Caco-2 (cell line): ENCODE data around the gene IFT20. TPM values are rescaled to one million over a fixed set of nuclear protein-coding genes. Genes with fewer than 3 reads are reported as not detected.
A peak's percentile ranks its signal among the peaks of the same experiment; 100 is the strongest.

ENCODE experiments used
- BruUV-seq: library from RNA; stranded (reverse); fragments of 400-500 nt; replicated peaks from 2 replicates; lab custom pipeline; 2021; lab: Mats Ljungman, UMichigan
- CTCF ChIA-PET: fragments of 300-600 bp; sonication (Branson Sonifier 250); formaldehyde crosslinking; loops from one replicate; lab custom pipeline; 2022; ENCODE audit warnings: antibody characterized with exemption; lab: Charles Lee
- POLR2A ChIA-PET: fragments of 300-600 bp; sonication (Branson Sonifier 250); formaldehyde crosslinking; loops from one replicate; lab custom pipeline; 2022; ENCODE audit warnings: antibody characterized with exemption; lab: Charles Lee
- DNase-seq, 2 experiments: peaks; one replicate each; pipeline versions ENCODE4 v3.0.0 to v3.0.0-alpha.2; 2020 to 2022
- H3K27me3 ChIP-seq: replicated peaks from 2 replicates; pipeline ENCODE4 v1.6.0; 2011; ENCODE audit warnings: low read length; ENCODE audit not compliant: control insufficient read depth, insufficient read depth
- H3K36me3 ChIP-seq: 2 replicates; pipeline ENCODE4 v1.5.1; 2011; ENCODE audit warnings: low read length; ENCODE audit not compliant: control insufficient read depth, insufficient read depth
- H3K4me1 ChIP-seq: fragments of 250-450 bp; sonication (Bioruptor Pico); 2 replicates; pipeline ENCODE4 v1.5.1; 2020; ENCODE audit warnings: mild to moderate bottlenecking
- H3K4me3 ChIP-seq: 2 replicates; pipeline ENCODE4 v1.5.1; 2011; ENCODE audit warnings: low read depth, mild to moderate bottlenecking, control low read depth, low read length
- H3K9me3 ChIP-seq: fragments of 250-450 bp; sonication (Bioruptor Pico); 2 replicates; pipeline ENCODE4 v1.5.1; 2020; ENCODE audit warnings: mild to moderate bottlenecking, moderate library complexity
- H3K27ac Mint-ChIP-seq: one replicate; pipeline ENCODE4 v1.8.0; 2022; ENCODE audit warnings: mixed read lengths; ENCODE audit not compliant: unreplicated experiment
- H3K27me3 Mint-ChIP-seq: one replicate; pipeline ENCODE4 v1.8.0; 2022; ENCODE audit warnings: mixed read lengths; ENCODE audit not compliant: insufficient read depth, unreplicated experiment
- H3K36me3 Mint-ChIP-seq: one replicate; pipeline ENCODE4 v1.8.0; 2022; ENCODE audit warnings: mild to moderate bottlenecking, mixed read lengths; ENCODE audit not compliant: insufficient read depth, unreplicated experiment
- H3K4me1 Mint-ChIP-seq: one replicate; pipeline ENCODE4 v1.8.0; 2022; ENCODE audit warnings: low read depth, mixed read lengths; ENCODE audit not compliant: unreplicated experiment
- H3K4me3 Mint-ChIP-seq: one replicate; pipeline ENCODE4 v1.8.0; 2022; ENCODE audit warnings: mild to moderate bottlenecking, moderate library complexity, mixed read lengths; ENCODE audit not compliant: unreplicated experiment
- H3K9me3 Mint-ChIP-seq: one replicate; pipeline ENCODE4 v1.8.0; 2022; ENCODE audit warnings: mixed read lengths; ENCODE audit not compliant: unreplicated experiment
- CTCF ChIP-seq, 2 experiments: fragments of 200-600 bp in 1 of 2; IDR thresholded peaks; 1 replicate in 1 of 2; 2 replicates in 1 of 2; pipeline versions ENCODE4 v1.5.1 to v1.8.0; 2011 to 2022; ENCODE audit warnings: antibody characterized with exemption in 1 of 2, control low read depth in 1 of 2, inconsistent platforms in 1 of 2, low read depth in 1 of 2, low read length in 1 of 2, mild to moderate bottlenecking in 1 of 2, moderate library complexity in 1 of 2; ENCODE audit not compliant: insufficient read depth in 1 of 2, severe bottlenecking in 1 of 2, unreplicated experiment in 1 of 2
- intact Hi-C: fragments of 100-400 bp; cut with micrococcal nuclease; formaldehyde crosslinking; loops from one replicate; pipeline ENCODE4 v1.10.0; 2022; ENCODE audit not compliant: unreplicated experiment
- total RNA-seq: library from RNA; stranded (reverse); gene quantifications from 2 replicates; pipeline ENCODE4 v1.2.3, GENCODE V29; 2022

IFT20 gene
- total RNA-seq, 1 experiment from 2014 or later: 89.9 TPM

DNA sequence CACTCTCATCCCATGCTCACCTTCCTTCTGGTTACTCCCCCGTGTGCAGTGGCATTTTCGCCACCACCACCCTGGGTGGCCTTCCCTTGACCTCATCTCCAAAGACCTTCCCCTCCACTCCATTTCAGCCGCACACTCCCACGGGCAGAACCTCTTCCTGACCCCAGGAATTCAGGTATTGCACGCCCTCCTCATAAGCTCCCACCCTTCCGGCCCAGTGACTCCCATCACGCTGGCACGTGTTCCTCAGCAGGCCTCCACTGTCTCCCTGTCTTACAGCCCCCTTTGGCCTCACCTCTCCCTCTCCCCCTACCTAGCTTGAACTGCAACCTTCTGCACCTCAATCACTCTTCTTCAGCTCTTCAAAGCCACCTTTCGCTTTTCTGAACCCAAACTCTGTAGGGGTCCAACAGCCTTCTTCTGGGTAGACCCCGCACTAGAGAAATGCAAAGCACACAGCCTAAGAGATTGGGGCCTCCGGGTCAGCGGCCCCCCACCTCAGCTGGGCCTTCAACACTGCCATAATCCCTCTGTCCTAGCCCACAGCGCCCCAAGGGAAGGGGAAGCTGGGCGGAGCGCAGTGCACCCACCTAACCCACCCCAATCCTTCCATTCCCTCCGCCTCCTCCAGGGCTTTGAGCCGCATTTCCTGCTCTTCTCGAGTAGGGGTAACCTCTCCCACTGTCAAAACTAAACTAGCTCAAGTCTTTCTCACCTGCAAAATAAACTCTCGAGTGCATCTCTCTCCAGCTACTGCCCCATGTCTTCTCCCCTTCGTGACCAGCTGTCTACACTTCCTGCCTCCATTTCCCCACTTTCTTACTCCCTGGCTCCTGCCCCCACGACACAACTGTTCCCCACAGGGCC is 17.9 kb downstream of the IFT20 start:
- Mint-ChIP-seq H3K27me3 (no peaks in the 10 kb centered on the region), H3K4me1 (peaks cover 38% of the 10 kb centered on the region), H3K4me3 (peak overlapping the region; percentile 76), H3K36me3 (peaks cover 26% of the 10 kb centered on the region), H3K9me3 (no peaks in the 10 kb centered on the region), H3K27ac (peak overlapping the region; percentile 43)
- no peak for DNase-seq
- Histone ChIP-seq H3K4me3 (peak overlapping the region; percentile 67), H3K9me3 (no peaks in the 10 kb centered on the region), H3K27me3 (no peaks in the 10 kb centered on the region), H3K36me3 (peaks cover 1% of the 10 kb centered on the region; the same call in 1 of the 2 replicates), H3K4me1 (peaks cover 16% of the 10 kb centered on the region)
- intact Hi-C loops: no loop called here
- no peak for TF ChIP-seq CTCF (IDR thresholded peaks at IDR 0.05; ENCODE audit: insufficient read depth in 1 of 2, low read depth in 1 of 2, low read length in 1 of 2, severe bottlenecking in 1 of 2, unreplicated experiment in 1 of 2)
- BruUV-seq: no TSS peak
- ChIA-PET CTCF (interaction anchor here (0.6 to 3.5 kb wide), 8 partner anchors 13 to 424 kb away, joined by 3 to 34 read pairs (median 4); partner anchors contain the start of genes IFT20, POLDIP2 and TNFAIP1), POLR2A (interaction anchor here (0.9 to 4.6 kb wide), 5 partner anchors 18 to 428 kb away, joined by 3 to 75 read pairs (median 7); partner anchors contain the start of genes IFT20, POLDIP2 and TNFAIP1)

- H3K27me3 Mint-ChIP-seq: no peaks in the 10 kb centered on the region
- Histone ChIP-seq H3K4me1 (peaks cover 11% of the 10 kb centered on the region), H3K9me3 (no peaks in the 10 kb centered on the region), H3K36me3 (peaks cover 1% of the 10 kb centered on the region; the same call in 1 of the 2 replicates), H3K27me3 (no peaks in the 10 kb centered on the region), H3K4me3 (no peak overlapping the region)
- BruUV-seq: no TSS peak
- peaks cover 17% of the 10 kb centered on the region for H3K36me3 Mint-ChIP-seq
- TF ChIP-seq CTCF (IDR thresholded peaks at IDR 0.05; ENCODE audit: insufficient read depth in 1 of 2, low read depth in 1 of 2, low read length in 1 of 2, severe bottlenecking in 1 of 2, unreplicated experiment in 1 of 2): no peak
- POLR2A ChIA-PET: no interaction called here
- H3K4me3 Mint-ChIP-seq: no peak overlapping the region
- no peaks in the 10 kb centered on the region for H3K9me3 Mint-ChIP-seq
- peaks cover 35% of the 10 kb centered on the region for H3K4me1 Mint-ChIP-seq
- no peak overlapping the region for H3K27ac Mint-ChIP-seq
- intact Hi-C loops: no loop called here
- DNase-seq: no peak
- CTCF ChIA-PET: no interaction called here
These were observed 19.2 kb downstream of the IFT20 start for GRCh38 chr17:28315846-28316705.

DNA sequence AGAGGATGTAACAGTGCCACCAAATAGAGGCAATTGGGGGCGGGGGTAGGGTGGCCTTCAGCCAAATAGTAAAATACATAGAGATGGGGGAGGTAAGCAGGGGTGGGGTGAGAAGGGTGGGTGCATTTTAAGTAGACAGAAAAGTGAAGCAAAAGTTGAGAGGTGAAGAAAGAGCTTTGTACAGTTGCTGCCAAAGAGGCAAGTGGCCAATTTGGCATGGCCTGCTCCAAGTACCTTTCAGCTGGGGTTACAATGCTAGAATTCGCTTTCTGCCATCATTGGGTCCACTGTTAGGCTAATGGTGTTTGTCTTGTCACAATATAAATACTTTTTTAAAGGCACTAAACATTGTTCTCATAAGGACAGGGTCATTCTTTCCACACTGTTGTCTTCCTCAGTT is 21.4 kb downstream of the IFT20 start:
- Histone ChIP-seq H3K4me3 (no peak overlapping the region), H3K9me3 (no peaks in the 10 kb centered on the region), H3K27me3 (no peaks in the 10 kb centered on the region), H3K36me3 (no peaks in the 10 kb centered on the region), H3K4me1 (no peaks in the 10 kb centered on the region)
- no peak overlapping the region for H3K27ac Mint-ChIP-seq
- ChIA-PET CTCF (interaction anchor here (0.7 kb wide), 1 partner anchor 109 kb away, joined by 3 read pairs; no protein-coding TSS in a partner anchor), POLR2A (no interaction called here)
- H3K27me3 Mint-ChIP-seq: no peaks in the 10 kb centered on the region
- H3K36me3 Mint-ChIP-seq: peaks cover 3% of the 10 kb centered on the region
- no peak for DNase-seq
- H3K4me3 Mint-ChIP-seq: no peak overlapping the region
- intact Hi-C loops: no loop called here
- TF ChIP-seq CTCF (IDR thresholded peaks at IDR 0.05; ENCODE audit: insufficient read depth in 1 of 2, low read depth in 1 of 2, low read length in 1 of 2, severe bottlenecking in 1 of 2, unreplicated experiment in 1 of 2): no peak
- H3K9me3 Mint-ChIP-seq: no peaks in the 10 kb centered on the region
- no TSS peak for BruUV-seq
- H3K4me1 Mint-ChIP-seq: peaks cover 22% of the 10 kb centered on the region
